GM23338 (cell line): ENCODE measurements around the gene GPC6.

Experiments used
- CREB1 ChIP-seq: fragments of 250-450 bp; sonication (Bioruptor Pico); IDR thresholded peaks from 2 replicates; pipeline ENCODE4 v1.5.0; 2020; ENCODE audit warnings: low read depth, mild to moderate bottlenecking, moderate library complexity
- CTCF ChIP-seq, 2 experiments: fragments of 200-600 bp in 1 of 2; sonication (generic) in 1 of 2; conservative IDR thresholded peaks; 2 replicates each; pipeline versions ENCODE4 v1.5.1 to v1.6.1; 2016 to 2017; ENCODE audit warnings: antibody characterized with exemption in 2 of 2, low read depth in 2 of 2, mild to moderate bottlenecking in 2 of 2, moderate library complexity in 1 of 2
- EZH2 ChIP-seq: fragments of 200-600 bp; sonication (generic); IDR thresholded peaks from one replicate; pipeline ENCODE4 v1.8.0; 2017; ENCODE audit warnings: antibody characterized with exemption, mild to moderate bottlenecking, low read depth; ENCODE audit not compliant: unreplicated experiment
- NANOG ChIP-seq: IDR thresholded peaks from 2 replicates; pipeline ENCODE4 v1.6.1; 2016; ENCODE audit warnings: antibody characterized with exemption, borderline replicate concordance
- POLR2AphosphoS5 ChIP-seq: IDR thresholded peaks from 2 replicates; pipeline ENCODE4 v1.6.1; 2016; ENCODE audit warnings: antibody characterized with exemption, low read depth
- REST ChIP-seq: IDR thresholded peaks from one replicate; pipeline ENCODE4 v1.6.1; 2018; ENCODE audit warnings: antibody characterized with exemption; ENCODE audit not compliant: unreplicated experiment
- ZNF331 ChIP-seq: fragments of 250-450 bp; sonication (Bioruptor Pico); IDR thresholded peaks from 2 replicates; pipeline ENCODE4 v1.5.0; 2020; ENCODE audit warnings: low read depth, mild to moderate bottlenecking, moderate library complexity

- no peak for TF ChIP-seq NANOG
- TF ChIP-seq CTCF (conservative IDR thresholded peaks at IDR 0.05; ENCODE audit: low read depth in 2 of 2): no peak
- TF ChIP-seq ZNF331 (CRISPR knock-in tag): no peak
- no peak for TF ChIP-seq REST
- no peak for TF ChIP-seq POLR2AphosphoS5
- no peak for TF ChIP-seq EZH2
- TF ChIP-seq CREB1 (CRISPR knock-in tag): no peak
Observed at GRCh38 chr13:94359875-94360274, 1133.3 kb downstream of the GPC6 start.
